ENCODE results near the gene ZFP64. TPM values are rescaled to one million over a fixed set of nuclear protein-coding genes. Genes with fewer than 3 reads are reported as not detected.
A peak's percentile ranks its signal among the peaks of the same experiment; 100 is the strongest.

Gene ZFP64
- total RNA-seq, 3 donors from 2014 or later = 15.0 to 23.5 (median 15.3) TPM

- H3K9me3 ChIP-seq = no peaks in the 10 kb centered on the region
- ATAC-seq (no peak), DNase-seq (no peak)
- TF ChIP-seq CTCF (IDR thresholded peaks at IDR 0.05) = no peak
- no peaks in the 10 kb centered on the region for H3K4me1 ChIP-seq (ENCODE audit: low read depth)
- H3K36me3 ChIP-seq (ENCODE audit: low read depth) = no peaks in the 10 kb centered on the region
- intact Hi-C loops (cut with DNase I, micrococcal nuclease) = no loop called here
- H3K4me3 ChIP-seq = no peak overlapping the region
Observed at GRCh38 chr20:52152416-52152815, 39.2 kb downstream of the ZFP64 start.

DNA sequence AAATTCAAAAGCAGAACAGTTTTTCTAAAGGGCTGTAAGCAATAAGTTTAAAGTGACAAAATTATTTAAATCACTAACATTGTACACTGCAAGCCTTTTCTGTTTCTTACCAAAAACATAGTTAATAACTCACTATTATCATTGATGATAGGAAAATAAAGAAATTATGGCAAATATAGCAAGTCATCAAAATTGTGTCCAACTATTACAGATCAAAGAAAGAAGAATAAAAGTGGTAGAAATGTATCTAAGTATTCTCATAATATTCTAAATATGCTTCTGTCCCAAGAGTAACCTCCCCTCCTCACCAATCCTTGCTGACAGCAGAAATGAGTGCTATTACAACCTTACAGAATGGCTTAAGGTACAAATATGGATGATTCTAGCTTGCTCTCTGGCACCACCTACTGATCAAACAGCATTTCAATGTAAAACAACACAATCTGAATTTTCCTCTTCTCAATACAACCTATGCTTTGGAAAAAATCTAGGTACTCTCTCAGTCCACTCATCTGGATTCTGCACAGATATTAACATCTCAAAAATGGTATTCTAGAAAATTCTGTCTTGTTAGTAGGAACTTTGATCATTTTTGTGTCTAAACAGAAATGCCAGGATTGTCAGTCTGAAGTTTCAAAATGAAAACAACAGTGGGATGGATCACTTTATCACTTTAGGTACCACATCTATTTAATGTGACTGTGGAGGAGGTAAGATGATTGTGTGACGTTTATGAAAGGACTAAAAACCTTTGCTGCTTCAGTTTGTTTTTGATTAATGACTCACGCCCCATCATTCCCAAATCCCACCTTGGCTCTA is 40.9 kb downstream of the ZFP64 start:
- H3K4me1 ChIP-seq (ENCODE audit: low read depth) = no peaks in the 10 kb centered on the region
- no peaks in the 10 kb centered on the region for H3K36me3 ChIP-seq (ENCODE audit: low read depth)
- peak in 1 of 3 donors; percentile 69 for DNase-seq
- peak; percentile 34 for TF ChIP-seq CTCF (IDR thresholded peaks at IDR 0.05)
- peak; percentile 58 for ATAC-seq
- H3K9me3 ChIP-seq = no peaks in the 10 kb centered on the region
- intact Hi-C loops (cut with DNase I, micrococcal nuclease) = no loop called here
- no peak overlapping the region for H3K4me3 ChIP-seq

DNA sequence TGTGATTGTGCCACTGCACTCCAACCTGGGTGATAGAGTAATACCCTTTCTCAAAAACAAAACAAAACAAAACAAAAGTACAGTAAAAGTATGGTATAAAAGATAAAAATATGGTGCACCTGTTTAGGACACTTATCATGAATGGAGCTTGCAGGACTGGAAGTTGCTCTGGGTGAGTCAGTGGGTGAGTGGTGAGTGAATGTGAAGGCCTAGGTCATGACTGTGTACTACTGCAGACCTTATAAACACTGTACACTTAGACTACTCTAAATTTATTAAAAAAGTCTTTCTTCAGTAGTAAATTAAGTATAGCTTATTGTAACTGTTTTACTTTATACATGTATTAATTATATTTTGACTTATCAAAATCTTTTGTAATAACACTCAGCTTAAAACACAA is 46.0 kb downstream of the ZFP64 start:
- TF ChIP-seq CTCF (IDR thresholded peaks at IDR 0.05) = no peak
- intact Hi-C loops (cut with DNase I, micrococcal nuclease) = no loop called here
- no peak for ATAC-seq

GRCh38 chr20:52143277-52143676 is 48.3 kb downstream of the ZFP64 start:
- TF ChIP-seq CTCF (IDR thresholded peaks at IDR 0.05) = no peak
- Histone ChIP-seq H3K4me1 (ENCODE audit: low read depth) (no peaks in the 10 kb centered on the region), H3K9me3 (no peaks in the 10 kb centered on the region), H3K36me3 (ENCODE audit: low read depth) (no peaks in the 10 kb centered on the region), H3K4me3 (no peak overlapping the region)
- no peak for DNase-seq
- ATAC-seq = peak; percentile 59
- intact Hi-C loops (cut with DNase I, micrococcal nuclease) = no loop called here

More for the DNA sequence above, 46.0 kb downstream of the ZFP64 start:
- no peak for DNase-seq
- Histone ChIP-seq H3K4me1 (ENCODE audit: low read depth) (no peaks in the 10 kb centered on the region), H3K9me3 (no peaks in the 10 kb centered on the region), H3K4me3 (no peak overlapping the region), H3K36me3 (ENCODE audit: low read depth) (no peaks in the 10 kb centered on the region)

- H3K4me1 ChIP-seq (ENCODE audit: low read depth) = no peaks in the 10 kb centered on the region
- H3K4me3 ChIP-seq = no peak overlapping the region
- no peaks in the 10 kb centered on the region for H3K9me3 ChIP-seq
- intact Hi-C loops (cut with DNase I, micrococcal nuclease) = no loop called here
- DNase-seq (no peak), ATAC-seq (no peak)
- no peak for TF ChIP-seq CTCF (IDR thresholded peaks at IDR 0.05)
- no peaks in the 10 kb centered on the region for H3K36me3 ChIP-seq (ENCODE audit: low read depth)
Observed at GRCh38 chr20:52142757-52143156, 48.8 kb downstream of the ZFP64 start.

Data from mucosa of descending colon (tissue), 3 donors.